Choroid plexus epithelial cell (primary cell): Measurements from ENCODE around the gene BCDIN3D.
"Not testable (repeated sequence)": the region's sequence is repeated elsewhere in the genome, so short reads cannot be mapped to it uniquely, and the experiment has no call there.

Source experiments
- DNase-seq: peaks from one replicate; pipeline ENCODE4 v3.0.0-alpha.2; 2010; ENCODE audit warnings: low read depth
- H3K4me3 ChIP-seq: 2 replicates; pipeline ENCODE4 v1.5.1; 2011; ENCODE audit warnings: low read depth, mild to moderate bottlenecking, control low read depth, low read length, moderate library complexity
- TF ChIP-seq, protein P1 (sequence below): conservative IDR thresholded peaks from 2 replicates; pipeline ENCODE4 v1.5.1; 2011; ENCODE audit warnings: low read depth, mild to moderate bottlenecking, control low read depth, inconsistent platforms, low read length, moderate library complexity

Gene BCDIN3D

DNA sequence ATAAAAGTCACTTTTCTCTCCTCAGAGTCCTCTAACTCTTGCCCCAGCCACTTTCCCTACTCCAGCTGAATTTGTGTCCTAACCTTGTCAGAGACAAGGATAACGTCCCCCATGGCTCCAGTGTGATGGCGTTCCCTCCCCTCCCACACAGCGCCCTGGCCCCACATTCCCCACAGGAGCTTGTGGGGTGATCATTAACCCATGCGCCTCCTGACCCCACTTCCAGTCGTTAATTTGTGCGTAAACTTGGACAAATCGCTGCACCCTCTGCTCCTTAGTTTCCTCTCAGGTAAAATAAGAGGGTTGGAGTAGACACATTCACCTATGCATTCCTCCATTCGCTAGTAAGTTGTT is 22.9 kb upstream of the BCDIN3D start:
- H3K4me3 ChIP-seq: no peak overlapping the region
- no peak for DNase-seq
- TF ChIP-seq, protein P1, sequence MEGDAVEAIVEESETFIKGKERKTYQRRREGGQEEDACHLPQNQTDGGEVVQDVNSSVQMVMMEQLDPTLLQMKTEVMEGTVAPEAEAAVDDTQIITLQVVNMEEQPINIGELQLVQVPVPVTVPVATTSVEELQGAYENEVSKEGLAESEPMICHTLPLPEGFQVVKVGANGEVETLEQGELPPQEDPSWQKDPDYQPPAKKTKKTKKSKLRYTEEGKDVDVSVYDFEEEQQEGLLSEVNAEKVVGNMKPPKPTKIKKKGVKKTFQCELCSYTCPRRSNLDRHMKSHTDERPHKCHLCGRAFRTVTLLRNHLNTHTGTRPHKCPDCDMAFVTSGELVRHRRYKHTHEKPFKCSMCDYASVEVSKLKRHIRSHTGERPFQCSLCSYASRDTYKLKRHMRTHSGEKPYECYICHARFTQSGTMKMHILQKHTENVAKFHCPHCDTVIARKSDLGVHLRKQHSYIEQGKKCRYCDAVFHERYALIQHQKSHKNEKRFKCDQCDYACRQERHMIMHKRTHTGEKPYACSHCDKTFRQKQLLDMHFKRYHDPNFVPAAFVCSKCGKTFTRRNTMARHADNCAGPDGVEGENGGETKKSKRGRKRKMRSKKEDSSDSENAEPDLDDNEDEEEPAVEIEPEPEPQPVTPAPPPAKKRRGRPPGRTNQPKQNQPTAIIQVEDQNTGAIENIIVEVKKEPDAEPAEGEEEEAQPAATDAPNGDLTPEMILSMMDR: no peak

DNA sequence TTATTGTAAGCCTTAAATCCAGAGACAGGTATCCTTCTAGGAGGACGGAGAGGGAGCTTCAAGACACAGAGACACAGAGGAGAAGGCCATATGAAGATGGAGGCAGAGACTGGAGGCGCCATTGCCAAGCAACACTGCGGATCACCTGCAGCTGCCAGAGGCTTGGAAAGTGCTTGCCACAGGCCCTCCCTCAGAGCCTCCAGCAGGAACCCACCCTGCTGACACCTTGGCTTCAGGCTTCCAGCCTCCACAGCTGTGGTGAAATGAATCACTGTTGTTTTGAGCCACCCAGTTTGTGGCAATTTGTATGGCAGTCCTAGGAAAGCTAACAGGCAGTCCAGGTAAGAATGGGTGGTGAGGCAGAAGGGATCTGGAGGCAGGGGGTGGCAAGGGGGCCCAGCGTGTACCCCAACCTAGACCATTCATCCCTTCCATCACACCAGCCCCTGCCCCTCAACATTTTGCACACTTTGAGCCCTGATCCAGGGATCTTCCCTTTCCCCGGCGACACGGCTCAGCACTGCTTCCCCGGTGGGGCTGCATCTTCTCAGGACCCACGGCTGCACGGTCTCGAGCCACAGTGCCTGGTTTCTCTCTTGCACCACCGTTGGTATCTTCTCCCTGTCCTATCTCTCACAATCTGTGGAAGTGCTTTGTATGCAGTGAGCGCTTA is 22.3 kb upstream of the BCDIN3D start:
- no peak for DNase-seq
- H3K4me3 ChIP-seq: no peak overlapping the region
- TF ChIP-seq, protein P1: no peak

DNA sequence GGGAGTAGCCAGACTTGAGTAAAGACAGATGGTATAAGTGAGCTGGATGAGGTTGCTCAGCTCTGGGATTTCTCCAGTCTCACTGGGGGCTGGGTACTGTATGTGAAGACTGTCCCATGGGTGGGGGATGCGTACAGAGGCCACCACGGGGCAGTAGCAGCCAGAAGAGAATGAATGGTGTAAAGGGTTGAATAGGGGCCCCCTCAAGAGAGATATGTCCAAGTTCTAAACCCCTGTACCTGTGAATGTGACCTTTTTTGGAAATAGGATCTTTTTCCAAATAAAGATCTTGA is 21.8 kb upstream of the BCDIN3D start:
- H3K4me3 ChIP-seq: no peak overlapping the region
- DNase-seq: no peak
- TF ChIP-seq, protein P1: no peak

DNA sequence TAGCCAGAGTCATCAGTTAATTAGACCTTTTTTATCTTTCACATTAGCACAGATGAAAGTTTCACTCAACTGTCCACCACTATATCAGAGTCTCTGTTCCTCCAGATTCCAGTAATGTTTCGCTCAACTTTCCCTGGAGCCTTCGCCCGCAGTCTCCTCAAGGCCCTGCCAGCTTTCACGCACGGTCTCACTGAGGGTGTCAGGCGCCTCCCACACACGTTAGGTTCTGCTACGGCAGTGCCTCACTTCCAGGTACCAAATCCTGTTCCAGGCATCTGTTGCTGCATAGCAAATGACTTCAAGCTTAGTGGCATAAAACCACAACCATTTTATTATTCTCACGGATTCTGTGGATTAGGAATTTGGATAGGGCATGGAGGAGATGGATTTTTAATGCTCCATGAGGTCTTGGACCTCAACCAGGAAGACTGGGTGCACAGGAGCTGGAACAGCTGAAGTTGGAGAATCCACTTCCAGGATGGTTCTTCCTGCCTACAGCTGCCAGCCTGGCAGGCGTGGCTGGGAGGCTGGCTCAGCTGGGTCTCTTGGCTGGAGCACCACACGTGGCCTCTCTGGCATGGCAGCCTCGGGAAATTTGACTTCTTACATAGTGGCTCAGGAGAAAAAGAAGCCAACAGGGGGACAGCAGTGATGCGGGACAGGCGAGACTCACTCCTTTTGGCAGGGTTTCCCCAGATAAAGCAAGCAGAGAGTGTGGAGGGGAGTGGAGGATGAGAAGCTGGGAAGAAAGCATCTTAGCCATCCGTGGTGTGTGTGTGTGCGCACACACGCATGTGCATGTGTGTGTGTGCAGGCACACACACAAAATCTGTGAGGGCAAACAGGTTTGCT is 21.3 kb upstream of the BCDIN3D start:
- TF ChIP-seq, protein P1: no peak
- no peak overlapping the region for H3K4me3 ChIP-seq
- no peak for DNase-seq

DNA sequence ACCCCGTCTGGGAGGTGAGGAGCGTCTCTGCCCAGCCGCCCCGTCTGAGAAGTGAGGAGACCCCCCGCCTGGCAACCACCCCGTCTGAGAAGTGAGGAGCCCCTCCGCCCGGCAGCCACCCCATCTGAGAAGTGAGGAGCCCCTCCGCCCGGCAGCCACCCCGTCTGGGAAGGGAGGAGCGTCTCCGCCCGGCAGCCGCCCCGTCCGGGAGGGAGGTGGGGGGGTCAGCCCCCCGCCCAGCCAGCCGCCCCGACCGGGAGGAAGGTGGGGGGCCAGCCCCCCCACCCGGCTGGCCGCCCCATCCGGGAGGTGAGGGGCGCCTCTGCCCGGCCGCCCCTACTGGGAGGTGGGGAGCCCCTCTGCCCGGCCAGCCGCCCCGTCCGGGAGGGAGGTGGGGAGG is 18.0 kb upstream of the BCDIN3D start:
- not testable (repeated sequence) for DNase-seq, H3K4me3 ChIP-seq

DNA sequence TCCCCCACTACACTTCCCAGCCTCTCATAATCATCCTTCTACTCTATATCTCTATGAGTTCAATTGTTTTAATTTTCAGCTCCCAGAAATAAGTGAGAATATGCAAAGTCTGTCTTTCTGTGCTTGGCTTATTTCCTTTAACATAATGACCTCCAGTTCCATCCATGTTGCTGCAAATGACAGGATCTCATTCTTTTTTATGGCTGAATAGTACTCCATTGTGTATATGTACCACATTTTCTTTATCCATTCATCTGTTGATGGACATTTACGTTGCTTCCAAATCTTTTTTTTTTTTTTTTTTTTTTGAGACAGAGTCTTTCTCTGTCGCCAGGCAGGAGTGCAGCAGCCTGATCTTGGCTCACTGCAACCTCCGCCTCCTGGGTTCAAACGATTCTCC is 13.0 kb upstream of the BCDIN3D start:
- DNase-seq, H3K4me3 ChIP-seq: not testable (repeated sequence)

DNA sequence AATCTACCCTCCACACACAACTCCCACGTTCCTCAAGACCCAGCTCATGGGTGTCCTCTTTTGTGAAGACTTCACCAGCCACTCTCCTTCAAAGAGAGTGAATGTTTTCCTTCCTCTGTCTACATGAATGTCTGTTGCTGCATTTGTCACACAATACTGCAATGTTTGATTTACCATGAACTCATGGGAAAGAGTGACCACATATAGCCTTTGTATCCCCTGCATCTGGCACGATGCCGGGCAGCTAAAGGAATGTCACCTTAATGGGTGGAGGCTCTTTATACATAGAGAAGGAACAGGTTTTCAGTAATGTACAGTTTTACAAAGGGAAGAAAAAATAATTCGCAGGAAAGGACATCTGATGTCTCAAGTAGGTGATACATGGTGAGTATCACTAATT is 12.1 kb upstream of the BCDIN3D start:
- TF ChIP-seq, protein P1: no peak
- DNase-seq: no peak
- no peak overlapping the region for H3K4me3 ChIP-seq

DNA sequence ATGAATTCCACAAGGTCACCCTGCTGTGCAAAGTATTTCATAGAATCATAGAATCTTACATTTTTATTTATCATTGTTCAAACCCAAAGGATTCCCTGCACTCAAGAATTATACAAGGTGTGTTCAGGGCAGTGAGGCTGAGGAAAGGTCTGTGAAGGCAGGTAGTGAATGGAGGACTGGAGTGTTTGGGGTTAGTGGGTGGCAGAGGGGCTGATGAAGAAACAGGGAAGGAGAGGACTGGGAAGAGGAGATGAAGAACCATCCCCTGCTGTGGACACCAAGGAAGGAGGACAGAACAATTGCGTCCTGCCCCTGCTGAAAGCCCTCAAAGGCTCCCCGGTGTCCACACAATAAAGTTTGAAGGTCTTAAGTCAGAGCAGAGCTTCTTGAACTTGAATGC is 10.8 kb upstream of the BCDIN3D start:
- H3K4me3 ChIP-seq: no peak overlapping the region
- DNase-seq: no peak
- TF ChIP-seq, protein P1: no peak
